Endodermal cell (in vitro differentiated cells): Measurements from ENCODE around the gene SSBP4. TPM values are rescaled to one million over a fixed set of nuclear protein-coding genes. Genes with fewer than 3 reads are reported as not detected.

ENCODE experiments used
- DNase-seq: peaks from one replicate; pipeline ENCODE4 v3.0.0-alpha.2; 2017
- H3K27ac ChIP-seq: 2 replicates; pipeline ENCODE4 v1.5.1; 2013; ENCODE audit warnings: mild to moderate bottlenecking, low read depth, low read length, moderate library complexity
- H3K27me3 ChIP-seq: 2 replicates; pipeline ENCODE4 v1.6.1; 2013; ENCODE audit warnings: mild to moderate bottlenecking, low read length, moderate library complexity; ENCODE audit not compliant: insufficient read depth, control insufficient read depth, poor library complexity, severe bottlenecking
- H3K36me3 ChIP-seq: 2 replicates; pipeline ENCODE4 v1.7.0; 2013; ENCODE audit warnings: mild to moderate bottlenecking, low read length, moderate library complexity; ENCODE audit not compliant: control insufficient read depth, insufficient read depth
- H3K4me1 ChIP-seq: one replicate; pipeline ENCODE4 v1.7.0; 2013; ENCODE audit warnings: low read length; ENCODE audit not compliant: control insufficient read depth, insufficient read depth
- H3K4me3 ChIP-seq: 2 replicates; pipeline ENCODE4 v1.5.1; 2013; ENCODE audit warnings: mild to moderate bottlenecking, low read length, moderate library complexity
- H3K9ac ChIP-seq: 2 replicates; pipeline ENCODE4 v1.6.1; 2013; ENCODE audit warnings: mild to moderate bottlenecking, low read length, moderate library complexity; ENCODE audit not compliant: poor library complexity, severe bottlenecking; ENCODE audit errors: extremely low read depth
- H3K9me3 ChIP-seq: 2 replicates; pipeline ENCODE4 v1.6.1; 2013; ENCODE audit warnings: mild to moderate bottlenecking, low read length, moderate library complexity; ENCODE audit not compliant: control insufficient read depth
- H3K27ac Mint-ChIP-seq: 2 replicates; pipeline ENCODE4 v1.8.0; 2020; ENCODE audit warnings: mixed read lengths
- H3K27me3 Mint-ChIP-seq: 2 replicates; pipeline ENCODE4 v1.8.0; 2021; ENCODE audit warnings: mild to moderate bottlenecking, mixed read lengths; ENCODE audit not compliant: insufficient read depth
- H3K36me3 Mint-ChIP-seq: 2 replicates; pipeline ENCODE4 v1.8.0; 2020; ENCODE audit warnings: low read depth, mixed read lengths
- H3K4me1 Mint-ChIP-seq: 2 replicates; pipeline ENCODE4 v1.8.0; 2020; ENCODE audit warnings: mixed read lengths
- H3K4me3 Mint-ChIP-seq: 2 replicates; pipeline ENCODE4 v1.8.0; 2020; ENCODE audit warnings: mild to moderate bottlenecking, moderate library complexity, mixed read lengths
- H3K9me3 Mint-ChIP-seq: 2 replicates; pipeline ENCODE4 v1.8.0; 2020; ENCODE audit warnings: mild to moderate bottlenecking, mixed read lengths
- CTCF ChIP-seq: fragments of 200-600 bp; sonication (generic); conservative IDR thresholded peaks from 2 replicates; pipeline ENCODE4 v1.5.0; 2021; ENCODE audit warnings: antibody characterized with exemption, mild to moderate bottlenecking
- WGBS, 2 experiments: methylation state at CpG; one replicate each; pipeline versions ENCODE4 v1.1.5 to v1.1.7; 2013; ENCODE audit warnings: missing lambda C conversion rate in 2 of 2, mixed read lengths in 1 of 2; ENCODE audit not compliant: insufficient coverage in 1 of 2, insufficient read length in 1 of 2; 5-methylcytosine and 5-hydroxymethylcytosine counted together
- total RNA-seq, 2 donors: library from RNA; stranded (reverse); fragmentation: NEBNext Ultra II Directional in 1 of 2; extraction: Animal tissue kit (Norgen Biotek cat#: 25700) in 1 of 2; gene quantifications; 2 replicates in 1 of 2; 3 replicates in 1 of 2; pipeline ENCODE4 v1.2.1, GENCODE V29; 2021

The SSBP4 gene
- total RNA-seq, 2 donors from 2014 or later, result 35.9 to 43.5 TPM

- Histone ChIP-seq H3K4me3 (no peak overlapping the region), H3K9me3 (no peaks in the 10 kb centered on the region), H3K36me3 (peaks cover 10% of the 10 kb centered on the region), H3K4me1 (no peaks in the 10 kb centered on the region), H3K27me3 (no peaks in the 10 kb centered on the region), H3K9ac (no peak overlapping the region), H3K27ac (no peak overlapping the region)
- H3K27ac Mint-ChIP-seq, result no peak overlapping the region
- H3K4me1 Mint-ChIP-seq, result peaks cover 1% of the 10 kb centered on the region
- no peak for DNase-seq
- TF ChIP-seq CTCF, result no peak
- H3K36me3 Mint-ChIP-seq, result peaks cover 22% of the 10 kb centered on the region
- 79 to 86% methylated on average over 2 to 3 of the region's 3 CpGs for WGBS, 2 experiments
- H3K9me3 Mint-ChIP-seq, result no peaks in the 10 kb centered on the region
- H3K4me3 Mint-ChIP-seq, result no peak overlapping the region
- no peaks in the 10 kb centered on the region for H3K27me3 Mint-ChIP-seq
These were observed 33.2 kb downstream of the SSBP4 start for GRCh38 chr19:18452386-18452785.

- Mint-ChIP-seq H3K9me3 (no peaks in the 10 kb centered on the region), H3K4me1 (peaks cover 1% of the 10 kb centered on the region), H3K4me3 (no peak overlapping the region), H3K36me3 (peaks cover 23% of the 10 kb centered on the region), H3K27ac (peak overlapping the region; percentile 77), H3K27me3 (no peaks in the 10 kb centered on the region)
- H3K36me3 ChIP-seq, result peaks cover 10% of the 10 kb centered on the region
- no peak overlapping the region for H3K27ac ChIP-seq
- TF ChIP-seq CTCF, result no peak
- H3K9ac ChIP-seq, result no peak overlapping the region
- H3K4me3 ChIP-seq, result no peak overlapping the region
- no peaks in the 10 kb centered on the region for H3K27me3 ChIP-seq
- WGBS, 2 experiments, result 94 to 95% methylated on average over 8 to 10 of the region's 10 CpGs
- H3K4me1 ChIP-seq, result no peaks in the 10 kb centered on the region
- no peaks in the 10 kb centered on the region for H3K9me3 ChIP-seq
- DNase-seq, result no peak
These were observed 34.2 kb downstream of the SSBP4 start for GRCh38 chr19:18453269-18454024.

GRCh38 chr19:18456279-18456678 is 37.1 kb downstream of the SSBP4 start:
- H3K9me3 Mint-ChIP-seq, result no peaks in the 10 kb centered on the region
- Histone ChIP-seq H3K4me1 (no peaks in the 10 kb centered on the region), H3K4me3 (no peak overlapping the region), H3K9ac (no peak overlapping the region), H3K27me3 (no peaks in the 10 kb centered on the region), H3K9me3 (no peaks in the 10 kb centered on the region), H3K27ac (no peak overlapping the region), H3K36me3 (peaks cover 6% of the 10 kb centered on the region)
- H3K27ac Mint-ChIP-seq, result no peak overlapping the region
- no peak for TF ChIP-seq CTCF
- DNase-seq, result no peak
- no peak overlapping the region for H3K4me3 Mint-ChIP-seq
- peaks cover 35% of the 10 kb centered on the region for H3K36me3 Mint-ChIP-seq
- no peaks in the 10 kb centered on the region for H3K4me1 Mint-ChIP-seq
- H3K27me3 Mint-ChIP-seq, result no peaks in the 10 kb centered on the region
- WGBS, 2 experiments, result 90 to 93% methylated on average over 2 to 4 of the region's 4 CpGs
